Measurements from ENCODE around the gene PGLYRP4.

DNA sequence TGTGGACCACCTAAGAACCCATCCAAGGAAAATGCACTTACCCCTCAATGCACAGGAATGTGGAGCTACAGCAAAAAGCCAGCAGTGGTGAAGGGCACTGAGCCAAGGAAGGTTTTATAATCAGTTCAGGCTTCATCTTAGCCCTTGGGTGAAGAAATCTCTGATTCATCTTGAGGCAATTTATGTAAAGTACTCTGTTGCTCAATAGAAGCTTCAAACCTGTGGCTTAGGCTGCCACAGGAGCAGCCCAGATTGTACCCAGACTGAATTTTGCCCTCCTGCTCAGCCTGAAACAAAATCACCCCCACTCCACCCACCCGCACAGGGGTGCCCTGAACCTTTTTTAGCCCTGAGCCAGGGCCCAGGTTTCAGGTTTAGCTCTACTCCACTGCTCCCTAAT lies 26.9 kb upstream of the PGLYRP4 start, which contains the start of gene S100A12:
- TF ChIP-seq, protein P1, sequence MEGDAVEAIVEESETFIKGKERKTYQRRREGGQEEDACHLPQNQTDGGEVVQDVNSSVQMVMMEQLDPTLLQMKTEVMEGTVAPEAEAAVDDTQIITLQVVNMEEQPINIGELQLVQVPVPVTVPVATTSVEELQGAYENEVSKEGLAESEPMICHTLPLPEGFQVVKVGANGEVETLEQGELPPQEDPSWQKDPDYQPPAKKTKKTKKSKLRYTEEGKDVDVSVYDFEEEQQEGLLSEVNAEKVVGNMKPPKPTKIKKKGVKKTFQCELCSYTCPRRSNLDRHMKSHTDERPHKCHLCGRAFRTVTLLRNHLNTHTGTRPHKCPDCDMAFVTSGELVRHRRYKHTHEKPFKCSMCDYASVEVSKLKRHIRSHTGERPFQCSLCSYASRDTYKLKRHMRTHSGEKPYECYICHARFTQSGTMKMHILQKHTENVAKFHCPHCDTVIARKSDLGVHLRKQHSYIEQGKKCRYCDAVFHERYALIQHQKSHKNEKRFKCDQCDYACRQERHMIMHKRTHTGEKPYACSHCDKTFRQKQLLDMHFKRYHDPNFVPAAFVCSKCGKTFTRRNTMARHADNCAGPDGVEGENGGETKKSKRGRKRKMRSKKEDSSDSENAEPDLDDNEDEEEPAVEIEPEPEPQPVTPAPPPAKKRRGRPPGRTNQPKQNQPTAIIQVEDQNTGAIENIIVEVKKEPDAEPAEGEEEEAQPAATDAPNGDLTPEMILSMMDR (IDR thresholded peaks at IDR 0.05): no peak
- TF ChIP-seq ZFX (IDR thresholded peaks at IDR 0.05; ENCODE audit: borderline replicate concordance): no peak

Data from 22Rv1 (cell line).